Ureter (tissue), 1 donor: Measurements from ENCODE around the gene ZFP36. TPM values are rescaled to one million over a fixed set of nuclear protein-coding genes. Genes with fewer than 3 reads are reported as not detected.

ENCODE experiments used
- DNase-seq: peaks from one replicate; pipeline ENCODE4 v3.0.0-alpha.2; 2020; ENCODE audit warnings: low spot score
- total RNA-seq: library from RNA; stranded (reverse); gene quantifications from one replicate; pipeline ENCODE4 v1.2.4, GENCODE V29; 2023
- donor health status: DM: yes; HTN: yes; CAD: no.

Gene ZFP36
- total RNA-seq, 1 donor from 2014 or later: 230 TPM

GRCh38 chr19:39419003-39419402 lies 12.4 kb downstream of the ZFP36 start:
- no peak for DNase-seq

DNA sequence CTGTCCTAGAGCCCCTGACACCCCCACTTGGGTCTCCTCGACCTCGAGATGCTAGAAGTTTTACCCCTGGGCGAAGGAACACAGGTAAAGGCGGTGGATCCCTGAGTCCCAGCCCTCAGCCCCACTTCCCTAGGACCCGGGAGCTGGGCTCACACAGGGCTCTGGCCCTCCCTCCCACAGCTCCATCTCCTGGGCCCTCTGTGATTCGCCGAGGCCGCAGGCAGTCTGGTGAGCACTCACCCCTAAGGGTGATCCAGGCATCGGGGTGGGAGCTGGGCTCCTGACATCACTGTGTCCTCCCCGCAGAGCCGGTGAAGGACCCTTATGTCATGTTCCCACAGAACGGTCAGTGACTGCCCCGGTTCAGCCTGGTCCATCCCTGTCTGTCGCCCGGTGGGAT lies 14.1 kb downstream of the ZFP36 start:
- DNase-seq: no peak

GRCh38 chr19:39422020-39422419 lies 15.4 kb downstream of the ZFP36 start:
- DNase-seq: no peak

DNA sequence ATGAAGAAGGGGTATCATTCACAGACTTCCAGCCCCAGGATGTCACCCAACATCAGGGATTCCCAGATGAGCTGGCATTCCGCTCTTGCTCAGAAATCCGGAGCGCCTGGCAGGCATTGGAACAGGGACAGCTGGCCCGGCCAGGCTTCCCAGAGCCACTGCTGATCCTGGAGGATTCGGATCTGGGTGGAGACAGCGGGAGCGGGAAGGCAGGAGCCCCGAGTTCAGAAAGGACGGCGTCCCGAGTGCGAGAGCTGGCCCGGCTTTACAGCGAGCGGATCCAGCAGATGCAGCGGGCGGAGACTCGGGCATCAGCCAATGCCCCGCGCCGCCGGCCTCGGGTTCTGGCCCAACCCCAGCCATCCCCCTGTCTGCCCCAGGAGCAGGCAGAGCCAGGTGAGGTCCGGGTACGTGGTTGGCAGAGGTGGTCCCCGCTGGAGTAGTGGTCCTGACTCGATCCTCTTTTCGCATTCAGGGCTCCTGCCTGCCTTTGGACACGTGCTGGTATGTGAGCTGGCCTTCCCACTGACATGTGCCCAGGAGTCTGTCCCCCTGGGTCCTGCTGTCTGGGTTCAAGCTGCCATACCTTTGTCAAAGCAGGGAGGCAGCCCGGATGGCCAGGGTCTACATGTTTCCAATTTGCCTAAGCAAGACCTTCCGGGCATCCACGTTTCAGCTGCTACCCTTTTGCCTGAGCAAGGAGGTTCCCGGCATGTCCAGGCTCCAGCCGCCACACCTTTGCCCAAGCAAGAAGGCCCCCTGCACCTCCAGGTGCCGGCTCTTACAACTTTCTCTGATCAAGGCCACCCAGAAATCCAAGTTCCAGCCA lies 16.8 kb downstream of the ZFP36 start:
- no peak for DNase-seq

DNA sequence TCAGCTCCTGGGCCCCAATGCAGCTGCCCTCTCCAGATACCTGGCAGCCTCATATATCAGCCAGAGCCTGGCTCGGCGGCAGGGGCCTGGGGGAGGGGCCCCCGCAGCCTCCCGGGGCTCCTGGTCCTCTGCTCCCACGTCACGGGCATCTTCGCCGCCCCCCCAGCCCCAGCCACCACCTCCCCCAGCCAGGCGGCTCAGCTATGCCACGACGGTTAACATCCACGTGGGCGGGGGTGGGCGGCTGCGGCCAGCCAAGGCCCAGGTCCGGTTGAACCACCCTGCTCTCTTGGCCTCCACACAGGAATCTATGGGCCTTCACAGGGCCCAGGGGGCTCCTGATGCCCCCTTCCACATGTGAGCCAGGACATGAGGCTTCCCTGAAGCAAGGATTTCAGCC lies 18.3 kb downstream of the ZFP36 start:
- no peak for DNase-seq

DNA sequence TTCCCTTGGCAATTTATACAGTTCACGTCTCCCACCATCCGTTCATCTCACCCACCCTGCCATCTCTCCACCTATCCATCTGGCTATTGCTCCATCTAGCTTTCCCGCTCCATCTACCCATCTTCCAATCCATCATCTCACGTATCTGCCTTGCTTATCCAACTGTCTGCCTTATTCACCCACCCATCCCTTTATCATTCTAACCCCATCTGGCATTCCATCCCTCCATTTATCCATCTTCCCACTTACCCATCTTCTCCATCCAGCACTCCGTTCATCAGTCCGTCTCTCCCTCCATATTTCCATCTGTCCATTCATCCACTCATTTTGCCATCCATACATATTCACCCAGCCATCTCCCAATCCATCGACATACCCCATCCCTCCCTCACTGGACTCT lies 19.1 kb downstream of the ZFP36 start:
- DNase-seq: no peak

- no peak for DNase-seq
Measured at GRCh38 chr19:39426170-39426569, 19.5 kb downstream of the ZFP36 start.

- DNase-seq: no peak
Measured at GRCh38 chr19:39427707-39428106, 21.1 kb downstream of the ZFP36 start.

- DNase-seq: no peak
Measured at GRCh38 chr19:39428283-39429112, 21.9 kb downstream of the ZFP36 start.

GRCh38 chr19:39430675-39431593 lies 24.3 kb downstream of the ZFP36 start:
- DNase-seq: no peak

- DNase-seq: no peak
Measured at GRCh38 chr19:39432677-39433025, 26.0 kb downstream of the ZFP36 start.

DNA sequence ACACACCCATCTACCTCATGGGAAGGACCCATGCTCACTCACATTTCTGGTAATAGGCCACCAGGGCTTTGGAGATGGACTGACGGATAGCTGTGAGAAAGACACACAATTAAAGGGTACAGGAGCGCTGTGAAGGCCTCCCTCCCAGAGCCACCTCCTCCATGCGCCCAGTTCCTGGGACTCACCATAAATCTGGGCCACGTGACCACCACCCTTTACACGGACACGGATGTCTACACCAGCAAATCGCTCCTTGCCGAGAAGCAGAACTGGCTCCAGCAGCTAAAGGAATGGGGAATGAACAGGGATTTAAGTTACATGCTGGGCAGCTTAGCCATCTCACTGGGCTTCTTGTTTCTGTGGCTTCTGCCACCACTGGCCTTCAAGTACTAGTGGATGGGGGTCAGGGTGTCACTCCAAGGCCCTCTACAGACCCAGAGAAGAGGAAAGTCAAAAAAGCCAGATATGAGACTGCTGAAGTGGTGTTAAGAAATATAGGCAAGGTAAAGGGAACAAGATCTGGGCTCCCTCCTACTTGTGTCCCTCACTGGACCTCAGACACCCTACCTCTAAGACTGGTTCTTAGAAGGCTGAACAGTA lies 26.9 kb downstream of the ZFP36 start:
- no peak for DNase-seq

DNA sequence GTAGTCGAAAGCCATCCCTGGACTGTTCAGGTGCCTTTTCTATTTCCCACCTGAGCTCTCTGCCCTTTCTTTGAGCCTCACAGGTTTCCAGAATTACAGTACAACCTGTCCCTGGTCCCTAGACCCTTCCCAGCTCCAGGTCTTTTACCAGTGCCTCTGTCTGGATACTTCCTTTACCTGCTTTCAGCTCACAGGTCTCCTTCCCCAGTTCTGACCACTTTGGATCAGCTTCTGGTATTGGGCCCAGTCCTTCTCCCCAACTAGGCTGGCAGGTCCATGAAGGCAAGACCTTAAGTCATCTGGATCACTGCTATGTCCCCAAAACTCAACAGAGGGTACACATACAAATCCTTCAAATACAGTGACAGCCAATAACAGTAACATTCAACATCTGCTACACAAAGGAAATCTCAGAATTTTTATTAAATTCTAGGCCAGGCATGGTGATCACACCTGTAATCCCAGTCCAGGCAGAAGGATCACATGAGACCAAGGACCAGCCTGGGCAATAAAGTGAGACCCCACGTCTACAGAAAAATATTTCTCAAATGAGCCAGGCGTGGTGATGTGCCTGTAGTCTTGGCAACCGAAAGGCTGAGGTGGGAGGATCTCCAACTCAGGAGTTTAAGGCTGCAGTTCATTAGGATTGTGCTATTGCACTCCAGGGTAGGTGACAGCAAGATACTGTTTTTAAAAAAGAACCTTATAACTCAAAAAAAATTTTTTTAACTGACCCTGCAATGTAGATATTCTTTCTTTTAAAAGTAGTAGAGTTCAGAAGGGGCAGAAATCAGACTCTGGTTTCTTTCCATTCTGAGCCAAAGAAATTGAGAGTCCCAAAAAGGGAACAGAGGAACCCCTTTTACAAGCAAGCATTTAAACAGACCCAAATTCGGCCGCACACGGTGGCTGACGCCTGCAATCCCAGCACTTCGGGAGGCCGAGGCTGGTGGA lies 27.8 kb downstream of the ZFP36 start:
- no peak for DNase-seq

DNA sequence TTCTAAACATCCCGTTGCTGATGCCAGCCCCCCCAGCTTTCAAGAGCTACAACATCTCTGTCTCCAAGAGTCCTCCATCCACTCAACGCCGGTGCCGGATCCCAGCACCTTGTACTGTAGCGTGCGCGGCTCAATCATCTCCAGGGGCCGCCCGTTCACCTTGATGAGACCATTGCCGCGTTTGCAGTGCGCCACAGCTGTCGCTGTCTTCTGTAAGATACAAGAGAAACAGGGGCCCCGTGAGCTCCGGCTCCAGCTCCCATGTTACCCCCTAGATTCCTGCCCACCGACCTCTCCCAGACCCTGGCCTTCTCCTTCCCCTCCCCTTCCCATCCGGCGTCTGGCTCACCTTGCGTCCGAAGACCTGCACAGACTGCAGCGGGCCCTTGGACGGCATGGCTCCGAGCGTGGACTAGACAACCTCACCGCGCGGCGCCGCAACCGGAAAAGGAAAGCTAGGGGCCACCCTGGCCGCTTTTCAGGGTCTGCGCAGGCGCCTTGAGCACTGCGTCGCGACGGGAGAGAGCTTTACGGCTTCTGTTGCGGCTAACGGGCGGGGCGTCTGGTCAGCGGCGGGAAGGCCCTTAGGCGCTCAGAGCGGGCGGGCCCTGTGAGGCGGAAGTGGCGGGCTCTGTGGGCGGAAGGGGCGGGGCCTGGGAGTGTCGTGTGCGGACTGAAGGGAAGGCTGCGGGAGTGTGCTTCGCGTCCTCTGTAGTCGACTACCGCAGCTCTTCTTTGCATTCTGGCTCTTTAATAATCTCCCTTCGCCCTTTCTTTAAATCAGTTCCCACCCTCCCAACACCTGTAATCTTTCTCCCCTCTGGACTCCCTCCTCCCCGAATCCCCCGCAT lies 29.1 kb downstream of the ZFP36 start, which contains the start of gene RPS16:
Gene RPS16 (minus strand): TSS at position 451 of the 851 bp plus-strand sequence. CDS start 54 bp downstream, at position 397.
- peak; percentile 99 for DNase-seq

GRCh38 chr19:39436350-39436716 lies 29.7 kb downstream of the ZFP36 start:
- DNase-seq: no peak

DNA sequence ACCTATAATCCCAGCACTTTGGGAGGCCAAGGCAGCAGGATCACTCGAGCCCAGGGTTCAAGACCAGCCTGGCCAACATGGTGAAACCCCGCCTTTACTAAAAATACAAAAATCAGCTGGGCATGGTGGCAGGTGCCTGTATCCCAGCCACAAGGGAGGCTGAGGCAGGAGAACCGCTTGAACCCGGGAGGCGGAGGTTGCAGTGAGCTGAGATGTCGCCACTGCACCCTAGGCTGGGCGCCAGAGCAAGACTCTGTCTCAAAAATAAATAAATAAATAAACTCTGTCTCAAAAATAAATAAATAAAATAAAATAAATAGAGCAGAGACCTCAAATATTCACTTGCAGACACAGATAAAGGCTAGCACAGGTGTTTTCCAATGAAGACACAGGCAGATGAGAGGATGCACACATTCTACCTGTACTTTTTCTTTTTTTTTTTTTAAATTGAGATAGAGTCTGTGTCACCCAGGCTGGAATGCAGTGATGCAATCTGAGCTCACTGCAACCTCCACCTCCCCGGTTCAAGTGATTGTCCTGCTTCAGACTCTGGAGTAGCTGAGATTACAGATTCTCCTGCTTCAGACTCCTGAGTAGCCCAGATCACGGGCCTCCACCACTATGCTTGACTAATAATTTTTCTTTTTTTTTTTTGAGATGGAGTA lies 31.8 kb downstream of the ZFP36 start:
- no peak for DNase-seq

DNA sequence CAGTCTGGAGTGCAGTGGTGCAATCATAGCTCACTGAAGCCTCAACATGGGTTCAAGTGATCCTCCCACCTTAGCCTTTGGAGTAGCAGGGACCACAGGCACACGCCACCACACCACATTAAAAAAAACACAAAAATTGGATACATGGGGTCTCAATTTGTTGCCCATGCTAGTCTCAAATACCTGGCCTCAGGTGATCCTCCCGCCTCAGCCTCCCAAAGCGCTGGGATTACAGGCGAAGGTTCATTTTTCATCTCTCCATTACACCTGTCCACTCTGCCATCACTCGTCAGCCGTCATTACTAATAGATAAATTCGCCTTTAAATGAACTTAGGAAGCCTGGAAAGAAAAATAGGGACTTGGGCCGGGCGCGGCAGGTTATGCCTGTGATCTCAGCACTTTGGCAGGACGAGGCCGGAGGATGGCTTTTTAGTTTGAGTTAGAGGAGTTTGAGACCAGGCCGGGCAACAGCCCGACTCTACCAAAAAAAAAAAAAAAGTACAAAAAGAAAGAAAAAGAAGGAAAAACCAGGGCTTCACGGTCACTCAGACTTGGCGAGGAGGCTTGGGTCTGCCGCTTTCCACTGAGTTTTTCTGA lies 38.0 kb downstream of the ZFP36 start:
- no peak for DNase-seq
